K562 (cell line): ENCODE measurements around the gene CHKB. TPM values are rescaled to one million over a fixed set of nuclear protein-coding genes. Genes with fewer than 3 reads are reported as not detected.

ENCODE experiments used
- ATAC-seq: fragments of 200-7000 bp; cut with Tn5 transposase; 3 replicates; pipeline ENCODE4 v1.9.1; 2020; ENCODE audit warnings: moderate library complexity
- BruUV-seq: library from RNA; stranded (reverse); fragments of 400-500 nt; replicated peaks from 2 replicates; lab custom pipeline; 2021; lab: Mats Ljungman, UMichigan
- CTCF ChIA-PET: fragments of 300-600 bp; formaldehyde crosslinking; extraction: SDS; loops from one replicate; lab custom pipeline; 2021; ENCODE audit warnings: low intra/inter-chr PET ratio; lab: Yijun Ruan, JAX
- POLR2A ChIA-PET: fragments of 300-600, 350-650 bp; sonication (Branson Sonifier 250); formaldehyde crosslinking; extraction: SDS; loops from one replicate; lab custom pipeline; 2021; ENCODE audit warnings: antibody characterized with exemption, inconsistent platforms; lab: Yijun Ruan, JAX
- DNase-seq, 4 experiments: peaks; one replicate each; pipeline versions ENCODE4 v3.0.0 to v3.0.0-alpha.2; 2011 to 2018; ENCODE audit warnings: low spot score in 3 of 4, mixed read lengths in 3 of 4; ENCODE audit errors: extremely low read depth in 1 of 4
- FAIRE-seq: peaks from 2 replicates; lab custom pipeline; 2011; peaks lifted over from hg19 to GRCh38; lab: Jason Lieb, UNC
- H2AFZ ChIP-seq: 2 replicates; pipeline ENCODE4 v1.6.0; 2011; ENCODE audit warnings: low read depth, low read length, control low read depth, inconsistent platforms
- H3K27ac ChIP-seq: fragments of 200-600 bp; 3 replicates; pipeline ENCODE4 v1.8.0; 2011; ENCODE audit warnings: low read depth, mild to moderate bottlenecking, control low read depth, inconsistent platforms, low read length, moderate library complexity, mixed read lengths; ENCODE audit errors: extremely low read depth
- H3K27me3 ChIP-seq, 2 experiments: fragments of 300-600 bp in 1 of 2; 2 replicates in 1 of 2; 3 replicates in 1 of 2; pipeline versions ENCODE4 v1.6.0 to v1.8.0; 2011; ENCODE audit warnings: inconsistent platforms in 2 of 2, low read length in 2 of 2, mild to moderate bottlenecking in 1 of 2, mixed read lengths in 1 of 2, moderate library complexity in 1 of 2; ENCODE audit not compliant: control insufficient read depth in 2 of 2, insufficient read depth in 2 of 2
- H3K36me3 ChIP-seq: fragments of 300-600 bp; 3 replicates; pipeline ENCODE4 v1.8.0; 2011; ENCODE audit warnings: mild to moderate bottlenecking, low read length, inconsistent platforms; ENCODE audit not compliant: control insufficient read depth, insufficient read depth
- H3K4me1 ChIP-seq, 2 experiments: fragments of 200-600 bp in 1 of 2; replicated peaks in 1 of 2; 2 replicates in 1 of 2; 3 replicates in 1 of 2; pipeline versions ENCODE4 v1.5.1 to v1.8.0; 2011; ENCODE audit warnings: inconsistent platforms in 2 of 2, low read length in 2 of 2, mild to moderate bottlenecking in 1 of 2, mixed read lengths in 1 of 2, moderate library complexity in 1 of 2; ENCODE audit not compliant: control insufficient read depth in 2 of 2, insufficient read depth in 2 of 2
- H3K4me2 ChIP-seq: 2 replicates; pipeline ENCODE4 v1.6.1; 2011; ENCODE audit warnings: low read length, control low read depth, inconsistent platforms, mixed read lengths; ENCODE audit not compliant: insufficient read depth
- H3K4me3 ChIP-seq: fragments of 200-600 bp; sonication (generic), shearing (Covaris generic); 2 replicates; pipeline ENCODE4 v1.5.1; 2016; ENCODE audit warnings: control low read depth, inconsistent platforms
- H3K79me2 ChIP-seq: fragments of 200-600 bp; 3 replicates; pipeline ENCODE4 v1.8.0; 2011; ENCODE audit warnings: low read length, inconsistent platforms; ENCODE audit not compliant: control insufficient read depth, insufficient read depth
- H3K9ac ChIP-seq, 2 experiments: 2 replicates each; pipeline versions ENCODE4 v1.6.0 to v1.6.1; 2011; ENCODE audit warnings: low read depth in 2 of 2, low read length in 2 of 2, control low read depth in 1 of 2, inconsistent platforms in 1 of 2, mild to moderate bottlenecking in 1 of 2, mixed read lengths in 1 of 2; ENCODE audit not compliant: insufficient read depth in 1 of 2
- H3K9me1 ChIP-seq: one replicate; pipeline ENCODE4 v1.6.0; 2011; ENCODE audit warnings: inconsistent platforms, mild to moderate bottlenecking, low read length, moderate library complexity; ENCODE audit not compliant: control insufficient read depth, insufficient read depth
- H3K9me3 ChIP-seq: replicated peaks from 2 replicates; pipeline ENCODE4 v1.5.1; 2011; ENCODE audit warnings: low read depth, low read length, inconsistent platforms; ENCODE audit not compliant: control insufficient read depth, insufficient read depth
- H4K20me1 ChIP-seq: replicated peaks from 2 replicates; pipeline ENCODE4 v1.6.1; 2011; ENCODE audit warnings: low read length, inconsistent platforms, mixed read lengths; ENCODE audit not compliant: control insufficient read depth, insufficient read depth
- CREB1 ChIP-seq, 2 experiments: sonication (generic) in 1 of 2; formaldehyde crosslinking in 1 of 2; IDR thresholded peaks; 2 replicates each; pipeline versions ENCODE4 v1.6.1 to v1.8.0; 2012 to 2022; ENCODE audit warnings: inconsistent platforms in 1 of 2, mild to moderate bottlenecking in 1 of 2, missing genetic modification reagents in 1 of 2, moderate library complexity in 1 of 2
- CREM ChIP-seq: IDR thresholded peaks from 2 replicates; pipeline ENCODE4 v1.6.1; 2014; ENCODE audit warnings: antibody characterized with exemption, low read depth
- ELF1 ChIP-seq: fragments of 200-800 bp; sonication (Bioruptor generic); IDR thresholded peaks from 2 replicates; pipeline ENCODE4 v1.6.1; 2016; ENCODE audit warnings: missing genetic modification characterization, missing compliant biosample characterization
- EP400 ChIP-seq: fragments of 450-650 bp; IDR thresholded peaks from 2 replicates; pipeline ENCODE4 v1.6.1; 2017; ENCODE audit warnings: antibody characterized with exemption, mild to moderate bottlenecking, moderate library complexity
- ESRRA ChIP-seq: fragments of 450-650 bp; IDR thresholded peaks from 2 replicates; pipeline ENCODE4 v1.6.1; 2014; ENCODE audit warnings: low read depth, mild to moderate bottlenecking, moderate library complexity, borderline replicate concordance
- HCFC1 ChIP-seq: IDR thresholded peaks from 2 replicates; pipeline ENCODE4 v1.6.1; 2012; ENCODE audit warnings: low read depth, low read length, improper control_type of control experiment
- JUND ChIP-seq, 2 experiments: IDR thresholded peaks; 2 replicates in 1 of 2; 3 replicates in 1 of 2; pipeline ENCODE4 v1.6.1; 2011; ENCODE audit warnings: borderline replicate concordance in 2 of 2, low read depth in 2 of 2, low read length in 2 of 2, improper control_type of control experiment in 1 of 2, missing biosample characterization in 1 of 2, missing genetic modification characterization in 1 of 2, missing genetic modification reagents in 1 of 2
- L3MBTL2 ChIP-seq: fragments of 450-650 bp; IDR thresholded peaks from 2 replicates; pipeline ENCODE4 v1.6.1; 2016; ENCODE audit warnings: mild to moderate bottlenecking, moderate library complexity
- PHF20 ChIP-seq: fragments of 450-650 bp; IDR thresholded peaks from 2 replicates; pipeline ENCODE4 v1.6.1; 2018; ENCODE audit not compliant: partially characterized antibody
- PHF8 ChIP-seq: fragments of 200-600 bp; sonication (generic); IDR thresholded peaks from 2 replicates; pipeline ENCODE4 v1.6.1; 2012; ENCODE audit warnings: mixed run types, mild to moderate bottlenecking, inconsistent platforms, low read length, moderate library complexity, borderline replicate concordance
- PYGO2 ChIP-seq: fragments of 450-650 bp; IDR thresholded peaks from 2 replicates; pipeline ENCODE4 v1.6.1; 2016; ENCODE audit warnings: mild to moderate bottlenecking, missing genetic modification characterization, moderate library complexity, missing compliant biosample characterization
- RBM34 ChIP-seq: fragments of 200-400 bp; formaldehyde crosslinking; IDR thresholded peaks from 2 replicates; pipeline ENCODE4 v1.6.1; 2018; ENCODE audit warnings: low read length, borderline replicate concordance; ENCODE audit not compliant: insufficient read depth
- SIX5 ChIP-seq, 2 experiments: IDR thresholded peaks; 2 replicates each; pipeline ENCODE4 v1.6.1; 2011; ENCODE audit warnings: low read length in 2 of 2, borderline replicate concordance in 1 of 2, low read depth in 1 of 2, mild to moderate bottlenecking in 1 of 2, moderate library complexity in 1 of 2; ENCODE audit not compliant: insufficient read depth in 1 of 2
- SMARCA4 ChIP-seq: fragments of 450-650 bp; IDR thresholded peaks from 2 replicates; pipeline ENCODE4 v1.6.1; 2016
- SUPT5H ChIP-seq: fragments of 450-650 bp; IDR thresholded peaks from 2 replicates; pipeline ENCODE4 v1.6.1; 2016
- TAF1 ChIP-seq: IDR thresholded peaks from 2 replicates; pipeline ENCODE4 v1.6.1; 2011; ENCODE audit warnings: mild to moderate bottlenecking, low read length, moderate library complexity; ENCODE audit not compliant: insufficient read depth, control insufficient read depth, severe bottlenecking; ENCODE audit errors: extremely low read depth
- TAF7 ChIP-seq: fragments of 450-650 bp; IDR thresholded peaks from 2 replicates; pipeline ENCODE4 v1.6.1; 2016; ENCODE audit warnings: missing genetic modification characterization, missing compliant biosample characterization
- TBP ChIP-seq: optimal IDR thresholded peaks from 2 replicates; pipeline ENCODE3; 2011; ENCODE audit warnings: low read depth, low read length, improper control_type of control experiment
- ZNF124 ChIP-seq: sonication (generic); formaldehyde crosslinking; IDR thresholded peaks from 2 replicates; pipeline ENCODE4 v1.8.1; 2022; ENCODE audit warnings: missing genetic modification reagents
- WGBS: fragments of 100-300 bp; shearing (Covaris generic); methylation state at CpG from one replicate; pipeline ENCODE4 v1.1.6; 2016; ENCODE audit warnings: low coverage, mixed read lengths; ENCODE audit not compliant: insufficient coverage; ENCODE audit errors: missing lambda C conversion rate; 5-methylcytosine and 5-hydroxymethylcytosine counted together
- in situ Hi-C: fragments of 300-500 bp; cut with MboI; formaldehyde crosslinking; loops from 4 replicates; pipeline ENCODE4 v1.15.0; 2018; ENCODE audit warnings: inconsistent platforms, mixed read lengths
- intact Hi-C: fragments of 100-400 bp; cut with micrococcal nuclease; formaldehyde crosslinking; loops from 2 replicates; pipeline ENCODE4 v1.14.2; 2022
- polyA plus RNA-seq, 8 experiments: library from polyadenylated mRNA; depleted of rRNA in 4 of 8; stranded (reverse) in 5 of 8; unstranded in 3 of 8; fragments of >200 nt; fragmentation: Nextera tagmentation in 2 of 8; fragmentation: Illumina TruSeq in 1 of 8; extraction: Ambion mirVana in 2 of 8; extraction: Trizol in 1 of 8; gene quantifications; 2 replicates each; pipeline versions ENCODE4 v1.2.1 to v1.2.3, GENCODE V29; 2011 to 2014; ENCODE audit warnings: inconsistent platforms in 1 of 8, missing spikeins in 1 of 8
- total RNA-seq, 7 experiments: library from RNA; depleted of rRNA in 6 of 7; stranded (reverse); fragments of >200 nt in 6 of 7; fragmentation: Illumina TruSeq in 2 of 7; extraction: Trizol in 2 of 7; gene quantifications; 2 replicates each; pipeline versions ENCODE4 v1.2.1 to v1.2.3, GENCODE V29; 2011 to 2021; ENCODE audit warnings: low replicate concordance in 1 of 7
- TF ChIP-seq, protein P1 (sequence below): IDR thresholded peaks from 2 replicates; pipeline ENCODE4 v1.6.1; 2011; ENCODE audit warnings: borderline replicate concordance, low read depth, mild to moderate bottlenecking, moderate library complexity, low read length; ENCODE audit not compliant: insufficient read depth, poor library complexity, severe bottlenecking

CHKB gene
- total and polyA plus RNA-seq, 9 of the 15 experiments (the other 6 are each of a cell fraction or from before 2014, with no cell fraction given) = 2.7 to 31.0 (median 11.0) TPM

DNA sequence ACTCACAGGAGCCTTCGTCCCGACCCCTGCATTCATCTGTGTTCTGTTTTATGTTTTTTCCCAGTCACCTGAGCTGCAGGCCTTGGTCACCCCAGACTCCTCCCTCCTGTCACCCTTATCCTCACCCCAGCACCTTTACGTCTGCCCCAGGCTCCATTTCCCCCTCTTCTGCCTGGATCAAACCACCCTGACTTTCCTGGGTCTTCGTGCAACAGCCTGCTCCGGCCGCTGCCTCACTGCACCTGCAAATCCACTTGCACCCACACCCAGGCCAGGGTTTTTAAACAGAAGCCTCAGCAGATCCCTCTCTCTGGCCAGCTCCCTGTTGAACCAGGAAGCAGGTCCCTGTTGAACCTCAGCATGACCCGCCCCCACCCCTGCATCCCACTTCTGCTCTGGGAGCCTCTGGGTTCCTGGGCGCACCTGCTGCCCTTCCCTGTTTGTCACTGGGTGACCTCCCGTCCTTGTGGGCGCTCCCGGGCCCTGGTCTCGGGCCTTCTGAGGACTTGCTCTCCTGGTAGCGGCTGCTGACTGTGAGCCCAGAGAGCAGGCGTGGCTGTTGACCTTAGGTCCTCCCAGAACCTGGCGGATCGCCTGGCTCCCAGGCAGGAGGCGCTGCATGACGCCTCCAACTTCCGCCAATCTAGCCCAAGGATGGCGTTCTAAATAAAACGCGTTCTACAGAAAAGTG lies 30.8 kb upstream of the CHKB start:
- 13% methylated on average over 15 of the region's 22 CpGs for WGBS
- CTCF ChIA-PET = no interaction called here
- peak; percentile 81 for FAIRE-seq
- TF ChIP-seq RBM34 (no peak), TAF1 (peak; percentile 25), SUPT5H (0 out of 2 replicates have a peak, but pooled peaks have one; percentile 37), TAF7 (tag) (0 out of 2 replicates have a peak, but pooled peaks have one; percentile 14), ZNF124 (no peak), SIX5 (IDR thresholded peaks at IDR 0.05; ENCODE audit: borderline replicate concordance in 1 of 2, insufficient read depth in 1 of 2, low read depth in 1 of 2, low read length in 2 of 2) (no peak), CREB1 (IDR thresholded peaks at IDR 0.05) (peak; percentile 76; the same call in 1 of the 2 replicates), CREB1 (CRISPR knock-in tag; IDR thresholded peaks at IDR 0.05) (peak; percentile 72; the same call in 1 of the 2 replicates), L3MBTL2 (peak; percentile 53; the same call in 1 of the 2 replicates), ELF1 (tag) (peak; percentile 75), PHF8 (peak; percentile 20; the same call in 1 of the 2 replicates), PHF20 (peak; percentile 39), EP400 (0 out of 2 replicates have a peak, but pooled peaks have one; percentile 32), SMARCA4 (no peak), JUND (IDR thresholded peaks at IDR 0.05; ENCODE audit: borderline replicate concordance, low read depth, low read length) (no peak), JUND (tag; IDR thresholded peaks at IDR 0.05; ENCODE audit: borderline replicate concordance, low read depth, low read length) (no peak; the same call in 2 of the 3 replicates), TBP (peak; percentile 32), ESRRA (peak; percentile 42; the same call in 1 of the 2 replicates), HCFC1 (peak; percentile 66), PYGO2 (no peak), CREM (peak; percentile 86)
- TF ChIP-seq, protein P1, sequence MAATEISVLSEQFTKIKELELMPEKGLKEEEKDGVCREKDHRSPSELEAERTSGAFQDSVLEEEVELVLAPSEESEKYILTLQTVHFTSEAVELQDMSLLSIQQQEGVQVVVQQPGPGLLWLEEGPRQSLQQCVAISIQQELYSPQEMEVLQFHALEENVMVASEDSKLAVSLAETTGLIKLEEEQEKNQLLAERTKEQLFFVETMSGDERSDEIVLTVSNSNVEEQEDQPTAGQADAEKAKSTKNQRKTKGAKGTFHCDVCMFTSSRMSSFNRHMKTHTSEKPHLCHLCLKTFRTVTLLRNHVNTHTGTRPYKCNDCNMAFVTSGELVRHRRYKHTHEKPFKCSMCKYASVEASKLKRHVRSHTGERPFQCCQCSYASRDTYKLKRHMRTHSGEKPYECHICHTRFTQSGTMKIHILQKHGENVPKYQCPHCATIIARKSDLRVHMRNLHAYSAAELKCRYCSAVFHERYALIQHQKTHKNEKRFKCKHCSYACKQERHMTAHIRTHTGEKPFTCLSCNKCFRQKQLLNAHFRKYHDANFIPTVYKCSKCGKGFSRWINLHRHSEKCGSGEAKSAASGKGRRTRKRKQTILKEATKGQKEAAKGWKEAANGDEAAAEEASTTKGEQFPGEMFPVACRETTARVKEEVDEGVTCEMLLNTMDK = peak; percentile 51

More for the DNA sequence above, 30.8 kb upstream of the CHKB start:
- peak overlapping the region in 1 of 2 experiments; percentile 82; a peak in 2 of 4 replicates for H3K9ac ChIP-seq
- H2AFZ ChIP-seq = peak overlapping the region; percentile 83
- H3K4me3 ChIP-seq = no peak overlapping the region
- in situ Hi-C loops = loop anchor here (5.0 kb wide), 1 partner anchor 36 kb away; the partner anchor contains the start of gene CPT1B
- no peaks in the 10 kb centered on the region for H3K36me3 ChIP-seq
- peaks cover 12 to 34% of the 10 kb centered on the region in 2 experiments; a peak in 4 of 5 replicates for H3K27me3 ChIP-seq
- no peak overlapping the region; the same call in 2 of the 3 replicates for H3K27ac ChIP-seq
- no peaks in the 10 kb centered on the region for H3K79me2 ChIP-seq
- BruUV-seq = no TSS peak
- ATAC-seq (peak; percentile 95), DNase-seq (peak; percentile 63 to 82 (median 70))
- H3K4me2 ChIP-seq = peak overlapping the region; percentile 23
- intact Hi-C loops = no loop called here
- no peaks in the 10 kb centered on the region for H3K9me1 ChIP-seq
- no peaks in the 10 kb centered on the region for H4K20me1 ChIP-seq
- POLR2A ChIA-PET = interaction anchor here (1.1 kb wide), 1 partner anchor 14 kb away, joined by 3 read pairs; no protein-coding TSS in a partner anchor
- no peaks in the 10 kb centered on the region for H3K9me3 ChIP-seq
- H3K4me1 ChIP-seq = peaks cover 13 to 15% of the 10 kb centered on the region in 2 experiments; a peak in 4 of 5 replicates
